Germinal center (tissue), 1 donor: ENCODE data around the gene RTN4R.
"Not testable (repeated sequence)": the region's sequence is repeated elsewhere in the genome, so short reads cannot be mapped to it uniquely, and the experiment has no call there.

Source experiments
- DNase-seq: peaks from one replicate; pipeline ENCODE4 v3.0.0; 2012; ENCODE audit warnings: mixed read lengths, low spot score

The RTN4R gene

DNA sequence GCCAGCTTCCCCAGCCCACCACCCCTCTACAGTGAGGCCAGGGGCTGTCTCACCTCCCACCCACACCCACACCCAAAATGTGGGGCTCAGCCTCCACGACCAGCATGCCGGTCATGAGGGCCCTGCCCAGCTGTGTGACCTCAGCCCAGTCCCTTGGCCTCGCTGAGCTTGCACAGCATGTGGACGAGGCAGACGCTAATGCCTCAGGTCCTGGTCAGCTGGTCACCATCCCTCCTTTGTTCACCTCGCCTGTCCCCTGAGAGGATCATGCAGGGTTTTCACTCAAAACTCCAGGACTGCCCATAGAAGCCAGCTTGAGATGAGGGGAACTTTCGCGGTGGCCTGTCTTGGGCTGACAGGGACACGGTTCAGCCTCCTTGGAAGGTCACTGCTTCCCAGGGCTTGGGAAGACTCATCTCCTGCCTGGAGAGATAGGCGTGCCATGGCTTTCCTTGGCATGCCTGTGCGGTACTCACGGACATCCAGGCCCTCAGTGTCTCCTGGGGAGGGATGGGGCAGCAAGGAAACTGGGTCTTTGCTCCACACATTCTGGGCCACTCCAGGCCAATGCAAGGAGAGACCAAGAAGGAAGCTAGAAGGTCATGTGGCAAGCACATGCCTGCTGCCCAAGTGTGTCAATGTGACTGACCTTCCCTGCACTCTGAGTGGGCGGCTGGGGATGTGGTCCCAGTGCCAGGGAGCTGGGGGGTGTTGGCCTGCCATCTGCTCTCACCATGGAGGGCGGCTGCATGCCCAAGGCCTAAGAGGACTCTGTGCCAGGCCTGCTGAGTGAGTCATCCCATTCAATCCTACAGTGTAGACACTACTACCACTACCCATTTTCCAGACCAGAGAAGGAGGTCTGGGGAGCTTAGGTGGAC, 3.2 kb upstream of the RTN4R start:
- no peak for DNase-seq

DNA sequence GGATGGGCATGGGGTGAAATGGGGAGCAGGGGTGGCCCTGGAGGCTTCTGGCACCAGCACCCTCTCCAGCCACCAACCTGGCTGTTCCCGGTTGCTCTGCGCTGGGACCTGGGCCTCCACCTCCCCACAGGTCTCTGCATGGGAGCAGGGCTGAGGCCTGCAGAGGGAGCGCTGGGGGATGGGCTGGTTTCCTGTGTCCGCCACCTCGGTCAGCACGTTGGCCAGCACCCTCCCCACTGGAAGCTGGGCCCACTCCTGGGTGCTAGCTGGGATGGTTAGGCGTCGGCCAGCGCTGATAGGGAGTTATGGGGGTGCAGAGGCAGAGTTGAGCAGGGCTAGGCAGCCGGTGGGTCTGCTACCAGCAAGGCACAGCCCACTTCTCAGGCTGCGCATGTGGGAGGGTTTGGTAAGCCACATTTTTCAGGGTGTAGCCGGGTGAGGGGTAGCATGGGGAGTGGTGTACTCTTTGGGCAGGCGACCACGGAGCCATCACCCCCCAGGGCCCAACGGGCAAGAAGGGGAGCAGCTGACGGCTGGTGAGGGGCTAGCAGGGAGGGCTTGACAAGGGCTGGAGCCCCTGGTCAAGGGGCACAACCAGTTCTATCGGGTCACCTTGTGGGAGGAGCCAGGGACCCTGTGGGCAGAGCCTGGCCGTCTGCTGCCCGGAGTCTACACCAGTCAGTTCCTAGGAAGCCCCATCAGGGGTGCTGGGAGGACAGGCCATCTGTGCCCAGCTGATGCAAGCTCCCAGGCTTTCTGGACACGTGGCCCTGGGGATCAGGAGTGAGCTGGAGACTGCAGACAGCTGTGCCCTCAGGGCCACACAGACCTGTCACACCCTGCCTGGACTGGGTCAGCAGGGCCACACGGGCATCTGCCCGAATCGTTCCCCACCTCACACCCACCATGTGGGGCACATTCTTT, 2.3 kb upstream of the RTN4R start:
- DNase-seq = not testable (repeated sequence)

DNA sequence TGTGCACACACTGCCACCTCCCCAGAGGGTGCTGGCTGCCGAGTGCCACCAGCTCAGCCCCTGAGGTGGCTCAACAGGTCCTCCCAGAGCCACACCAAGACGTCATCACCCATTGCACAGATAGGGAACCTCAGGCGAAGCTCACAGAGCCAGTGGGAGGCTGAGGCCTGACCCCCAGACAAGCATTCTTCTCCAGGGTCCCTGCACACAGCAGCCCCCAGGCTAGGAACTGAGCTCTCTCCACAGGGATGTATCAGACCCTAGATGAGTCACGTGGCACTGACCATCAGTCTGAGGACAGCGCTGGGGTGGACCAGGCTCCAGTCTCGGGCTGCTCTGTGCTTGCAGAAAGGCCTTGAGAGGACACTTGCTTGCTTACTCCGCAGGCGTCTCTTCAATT, 1.6 kb upstream of the RTN4R start:
- not testable (repeated sequence) for DNase-seq

DNA sequence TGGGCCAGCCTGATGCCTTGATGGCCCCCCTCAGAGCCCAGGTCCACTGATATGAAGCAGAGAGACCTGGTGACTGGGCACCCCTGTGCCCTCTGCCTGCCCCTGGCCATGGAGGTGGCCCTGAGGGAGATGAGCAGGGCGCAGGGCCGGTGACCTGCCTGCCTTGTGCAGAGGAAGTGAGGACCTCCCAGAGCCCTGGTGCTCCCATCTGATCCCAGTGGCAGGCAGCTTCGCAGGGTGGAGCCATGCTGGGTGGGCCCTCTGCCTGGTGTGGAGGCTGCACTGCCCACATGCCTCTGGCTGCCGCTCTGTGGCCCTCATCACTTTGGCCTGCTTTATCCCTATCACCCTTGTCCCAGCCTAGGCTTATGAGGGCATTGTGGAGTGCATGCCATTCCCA, 1.1 kb upstream of the RTN4R start:
- DNase-seq = not testable (repeated sequence)

DNA sequence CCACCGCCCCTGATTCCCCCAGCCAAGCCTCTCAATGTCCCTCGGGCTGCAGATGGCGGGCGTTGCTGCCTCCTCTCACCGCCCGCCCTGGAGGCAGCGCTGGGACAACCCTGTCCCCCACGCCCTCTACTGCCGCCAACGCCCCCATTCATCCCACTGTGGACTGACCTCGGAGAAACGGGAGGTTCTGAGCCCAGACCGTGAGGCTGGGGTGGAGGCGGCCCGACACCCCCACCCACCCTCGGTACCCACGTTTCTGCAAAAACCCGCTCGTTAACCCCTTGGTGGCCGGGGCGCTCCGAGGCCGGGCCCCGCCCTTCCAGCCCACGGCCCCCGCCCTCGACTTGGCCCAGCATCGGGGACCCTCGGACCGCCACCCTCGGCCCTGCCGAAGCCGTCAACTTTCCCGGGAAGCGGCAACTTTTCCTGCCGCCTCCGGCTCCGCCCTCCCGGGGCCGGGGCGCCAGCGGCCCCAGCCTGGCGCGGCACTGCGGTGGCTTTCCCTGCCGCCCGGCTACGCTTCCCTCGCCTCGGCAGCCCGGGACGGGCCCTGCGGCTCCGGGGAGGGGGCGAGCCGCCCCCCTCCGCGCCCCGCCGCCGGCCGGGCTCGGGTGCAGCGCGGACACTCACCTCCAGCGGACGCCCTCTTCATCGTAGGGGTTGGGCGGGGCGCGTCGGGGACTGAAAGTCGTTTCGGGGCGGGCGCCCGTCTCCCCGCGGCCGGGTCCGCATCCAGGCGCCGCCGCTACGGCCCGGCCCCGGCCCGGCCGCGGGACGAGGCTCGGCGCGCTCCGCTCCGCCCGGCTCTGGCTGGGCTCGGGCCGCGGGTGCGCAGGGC, 458 bp downstream of the RTN4R start:
- no peak for DNase-seq

DNA sequence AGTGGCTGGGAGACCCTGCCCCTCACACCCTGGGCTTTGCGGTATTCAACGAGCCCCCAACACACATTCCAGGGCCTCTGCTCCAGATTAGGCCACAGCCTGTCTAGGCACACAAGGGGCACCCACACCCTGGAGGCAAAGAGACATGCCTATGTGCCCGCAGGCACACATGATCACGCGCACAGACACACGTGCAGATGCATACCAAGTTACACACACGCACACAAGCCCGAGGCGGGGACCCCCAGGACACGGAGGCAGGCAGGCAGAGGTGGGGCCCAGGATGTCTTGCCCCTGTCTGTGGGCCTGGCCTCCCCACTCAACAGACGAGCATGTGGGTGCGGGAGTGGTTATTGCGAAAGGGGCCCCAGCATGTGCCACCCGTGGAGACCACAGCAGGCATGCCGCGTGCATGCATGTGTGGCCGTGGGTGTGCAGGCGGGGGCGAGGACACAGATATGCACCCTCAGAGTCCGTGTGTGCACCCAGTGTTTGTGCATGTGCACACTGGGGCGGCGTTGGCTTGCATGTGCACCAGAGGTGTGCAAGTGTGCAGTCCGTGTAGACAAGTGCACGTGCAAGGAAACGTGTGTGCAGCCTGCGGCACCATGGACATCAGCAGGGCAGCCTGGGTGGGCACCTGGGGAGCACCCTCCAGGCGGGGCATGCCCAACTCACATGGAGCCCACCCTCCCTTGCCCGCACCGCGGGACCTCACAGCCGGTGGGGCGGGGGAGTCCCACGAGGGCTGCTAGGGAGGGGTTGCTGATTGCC, 1.3 kb downstream of the RTN4R start:
- DNase-seq = not testable (repeated sequence)

DNA sequence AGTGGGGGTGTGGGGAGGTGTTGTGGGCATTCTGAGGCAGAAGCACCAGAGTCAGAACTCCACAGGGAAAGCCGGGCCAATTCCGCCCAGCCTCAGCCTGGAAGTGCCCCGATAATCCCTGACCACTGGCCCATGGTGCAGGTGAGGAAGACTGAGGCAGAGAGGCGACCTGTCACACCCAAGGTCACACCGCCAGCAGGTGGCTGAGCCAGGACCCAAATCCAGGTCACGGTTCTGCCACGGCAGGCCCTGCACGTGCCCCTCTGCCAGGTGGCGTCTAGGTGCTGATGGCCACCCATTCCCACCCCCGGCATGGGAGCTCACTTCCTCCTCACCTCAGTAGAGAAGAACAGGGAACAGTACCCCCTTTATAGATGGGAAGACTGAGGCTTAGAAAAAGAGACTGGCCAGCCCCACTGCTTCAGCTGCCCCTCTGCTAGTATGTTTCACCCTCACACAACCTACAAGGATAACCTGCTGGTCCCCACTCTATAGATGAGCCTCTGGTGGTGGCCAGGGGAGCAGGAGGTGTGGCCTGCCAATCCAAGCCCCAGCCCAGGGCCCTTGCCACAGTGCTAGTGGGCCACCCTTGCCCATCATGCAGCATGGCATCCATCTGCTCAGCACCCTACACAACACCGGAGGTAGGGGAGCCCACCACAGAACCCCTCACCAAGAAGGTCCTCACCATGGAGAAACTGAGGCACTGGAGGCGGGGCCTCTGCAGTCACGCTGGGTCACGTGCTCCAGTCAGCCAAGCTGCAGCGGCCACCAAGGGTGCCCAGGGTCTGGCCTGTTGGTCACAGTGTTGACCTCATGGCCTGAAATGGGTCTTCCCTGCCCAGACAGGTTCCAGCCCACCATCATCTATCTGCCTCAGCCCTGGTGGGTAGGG, 2.1 kb downstream of the RTN4R start:
- DNase-seq = not testable (repeated sequence)

DNA sequence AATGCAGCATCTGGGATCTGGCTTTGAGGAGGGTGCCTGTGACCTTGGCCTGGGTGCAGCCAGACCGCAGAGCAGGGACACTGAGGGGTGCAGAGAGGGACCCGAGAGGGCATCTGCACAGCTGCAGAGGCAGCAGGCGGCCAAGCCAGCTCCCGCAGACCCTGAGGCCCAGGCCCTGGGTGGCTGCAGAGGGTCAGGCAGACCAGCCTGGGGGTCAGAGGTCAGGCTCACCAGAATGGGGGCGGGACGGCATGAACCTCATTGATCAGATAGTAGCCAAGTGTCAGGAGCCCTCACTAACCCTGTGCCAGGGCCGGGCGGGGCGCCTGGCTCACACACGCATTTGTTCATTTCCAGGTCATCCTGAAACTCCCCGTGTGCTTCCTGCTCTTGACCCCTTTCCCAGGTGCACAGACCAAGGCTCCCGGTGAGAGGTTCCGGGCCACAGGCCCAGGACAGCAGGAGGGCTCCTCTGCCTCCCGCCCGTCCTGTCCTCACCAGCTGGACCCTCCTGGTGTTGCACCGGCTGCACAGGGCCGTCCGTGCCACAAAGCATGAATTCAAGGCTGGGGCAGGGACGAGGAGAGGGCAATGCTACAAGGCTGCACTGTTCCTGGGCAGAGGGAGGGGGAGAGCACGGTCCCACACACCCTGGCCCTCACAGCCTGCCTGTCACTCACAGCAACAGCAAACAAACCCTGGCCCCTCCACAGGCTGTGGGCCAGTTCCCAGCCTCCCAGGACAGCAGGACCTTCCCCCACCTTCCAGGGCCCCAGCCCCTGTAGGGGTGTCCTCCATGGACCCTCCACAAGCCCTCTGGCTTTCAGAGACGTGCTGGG, 3.3 kb downstream of the RTN4R start:
- no peak for DNase-seq

DNA sequence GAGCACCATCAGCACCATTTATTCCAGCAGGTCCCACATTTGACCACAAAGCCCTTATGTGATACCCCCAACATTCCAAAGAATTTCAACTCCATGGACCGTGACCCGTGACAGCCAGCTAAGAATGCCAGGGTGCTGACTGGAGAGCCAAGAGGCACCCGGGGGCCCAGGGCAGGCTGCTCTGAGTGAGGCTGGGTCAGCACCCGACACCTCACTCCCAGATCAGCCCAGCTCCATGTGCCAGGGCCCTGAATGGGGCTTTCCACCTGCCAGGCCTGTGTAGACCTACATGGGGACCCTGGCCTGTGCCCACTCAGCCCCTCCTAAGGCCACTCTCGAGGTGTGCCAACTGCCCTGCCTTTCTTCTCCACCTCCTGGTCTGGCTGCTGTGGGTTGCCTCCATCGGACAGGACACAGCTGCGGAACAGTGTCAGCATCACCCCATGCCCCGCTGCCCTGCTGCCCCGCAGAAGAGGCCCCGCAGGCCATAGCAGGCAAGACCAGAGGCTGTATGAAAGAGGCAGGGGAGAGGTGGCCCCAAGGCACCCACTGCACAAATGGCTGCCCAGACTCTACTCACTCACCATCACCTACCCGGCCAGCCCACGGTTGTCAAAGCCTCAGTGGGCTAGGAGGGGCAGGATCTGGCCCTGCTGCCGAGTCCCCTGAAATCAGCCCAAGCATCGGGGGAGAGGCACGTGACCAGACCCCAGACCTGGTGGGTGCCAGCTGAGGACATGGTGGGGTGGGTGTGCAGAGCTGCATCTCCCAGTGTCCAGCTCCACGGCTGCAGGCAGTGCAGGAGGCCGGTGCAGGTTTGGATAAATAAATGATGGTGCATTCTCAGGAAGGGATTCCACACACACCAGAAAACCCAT, 4.5 kb downstream of the RTN4R start:
- not testable (repeated sequence) for DNase-seq

DNA sequence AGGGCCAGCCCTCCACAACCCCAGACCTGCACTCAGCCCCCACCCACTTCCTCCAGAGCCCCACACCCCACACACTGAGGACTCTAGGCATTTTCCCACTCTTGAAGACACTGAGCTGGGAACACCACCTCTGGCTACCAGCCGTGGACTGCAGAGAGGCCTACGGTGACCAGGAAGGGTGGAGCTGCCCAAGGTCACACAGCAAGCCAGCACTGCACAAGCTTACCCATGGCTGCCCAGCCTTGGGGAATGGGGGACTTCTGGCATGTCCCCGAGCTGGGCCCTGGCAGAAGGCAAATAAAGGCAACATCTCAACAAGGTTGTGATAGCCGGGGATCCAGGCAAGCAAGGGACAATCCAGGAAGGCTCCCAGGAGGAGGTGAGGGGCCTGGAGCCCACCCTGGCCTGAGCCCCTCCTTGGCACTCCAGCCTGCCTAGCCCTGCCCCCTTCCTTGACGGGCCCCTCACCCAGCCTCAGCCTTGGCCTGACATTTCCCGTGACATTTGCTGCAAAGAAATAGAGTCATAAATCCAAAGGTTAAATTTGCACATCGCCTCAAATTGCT, 5.5 kb downstream of the RTN4R start:
- DNase-seq = no peak

DNA sequence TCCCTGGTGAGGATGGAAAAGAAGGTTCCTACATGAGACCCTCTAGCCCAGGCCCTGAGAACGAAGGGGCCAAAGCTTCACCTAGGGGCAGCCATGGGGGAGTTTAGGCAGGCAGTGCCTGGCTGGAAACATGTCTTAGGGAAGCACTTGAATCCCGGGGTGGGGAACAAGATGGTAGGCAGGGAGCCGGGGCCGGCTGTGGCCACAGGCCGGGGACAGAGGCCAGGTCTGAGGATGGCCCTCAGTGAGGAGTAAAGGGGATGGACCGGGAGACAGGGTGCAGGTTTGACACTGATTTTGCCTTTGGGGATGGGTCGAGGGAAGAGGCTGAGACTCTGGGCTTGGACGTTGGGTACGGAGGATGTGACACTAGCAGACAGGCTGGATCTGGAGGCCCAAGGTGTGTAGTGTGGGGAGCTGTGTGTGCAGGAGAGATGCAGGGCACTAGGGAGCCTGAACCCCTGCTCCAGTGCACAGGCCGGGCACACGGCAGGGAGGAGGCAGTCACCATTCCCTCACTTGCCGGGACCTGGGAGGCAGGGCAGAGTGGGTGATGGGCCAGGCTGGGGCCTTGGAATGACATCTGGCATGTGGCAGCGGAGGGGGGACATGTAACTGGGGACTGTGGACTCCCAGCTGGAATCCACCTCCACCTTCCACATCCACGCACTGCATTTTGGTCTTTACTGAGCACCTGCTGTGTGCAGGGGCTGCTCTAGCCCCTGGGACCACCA, 6.1 kb downstream of the RTN4R start:
- no peak for DNase-seq

DNA sequence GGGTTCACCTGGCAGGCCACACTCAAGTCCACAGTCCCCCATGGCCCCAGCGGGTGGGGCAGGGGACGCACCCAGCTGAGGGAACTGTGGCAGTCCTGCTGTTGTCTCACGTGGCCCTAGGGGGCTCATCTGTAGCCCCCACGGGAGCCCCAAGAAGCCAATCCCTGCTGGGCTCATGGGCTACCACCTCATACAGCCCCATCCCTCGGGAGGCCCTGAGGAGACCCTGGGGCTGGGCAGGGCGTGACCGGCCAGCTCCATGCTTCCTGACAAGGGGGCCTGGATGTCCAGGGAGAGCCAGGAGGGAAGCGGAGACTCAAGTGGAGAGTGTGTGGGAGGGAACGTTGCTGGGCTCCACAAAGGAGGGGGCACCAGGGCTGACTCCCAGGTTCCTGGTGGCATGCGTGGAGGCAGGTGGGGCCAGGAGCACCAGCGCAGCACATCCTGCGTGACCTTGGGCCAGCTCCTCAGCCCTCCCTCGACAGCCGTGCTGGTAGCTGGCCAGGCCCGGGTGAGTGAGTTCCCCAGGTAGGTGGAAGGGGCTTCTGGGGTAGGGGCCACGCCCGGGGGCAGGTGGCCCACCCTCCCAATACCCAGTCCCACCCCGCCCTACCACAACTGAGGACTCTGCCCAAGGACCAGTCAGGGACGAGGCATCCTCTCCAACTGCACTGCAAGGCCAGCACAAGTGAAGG, 7.9 kb downstream of the RTN4R start:
- no peak for DNase-seq

DNA sequence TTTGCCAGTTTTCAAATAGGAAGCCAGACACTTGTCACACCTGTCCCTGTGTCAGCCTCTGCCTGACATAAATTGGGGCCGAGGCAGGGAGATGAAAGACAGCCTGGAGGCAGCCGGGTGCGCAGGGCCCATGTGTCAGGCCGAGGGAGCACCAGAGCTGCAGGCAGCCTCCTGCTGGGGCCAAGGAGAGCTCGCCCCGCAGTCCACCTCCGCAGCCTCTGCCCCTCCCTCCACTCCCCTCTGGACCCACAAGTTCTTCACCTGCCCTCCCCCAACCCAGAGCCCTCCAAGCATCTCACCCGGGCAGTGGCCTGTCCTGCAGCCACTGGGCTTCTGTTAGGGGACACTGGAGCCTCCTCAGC, 8.8 kb downstream of the RTN4R start:
- DNase-seq = no peak

DNA sequence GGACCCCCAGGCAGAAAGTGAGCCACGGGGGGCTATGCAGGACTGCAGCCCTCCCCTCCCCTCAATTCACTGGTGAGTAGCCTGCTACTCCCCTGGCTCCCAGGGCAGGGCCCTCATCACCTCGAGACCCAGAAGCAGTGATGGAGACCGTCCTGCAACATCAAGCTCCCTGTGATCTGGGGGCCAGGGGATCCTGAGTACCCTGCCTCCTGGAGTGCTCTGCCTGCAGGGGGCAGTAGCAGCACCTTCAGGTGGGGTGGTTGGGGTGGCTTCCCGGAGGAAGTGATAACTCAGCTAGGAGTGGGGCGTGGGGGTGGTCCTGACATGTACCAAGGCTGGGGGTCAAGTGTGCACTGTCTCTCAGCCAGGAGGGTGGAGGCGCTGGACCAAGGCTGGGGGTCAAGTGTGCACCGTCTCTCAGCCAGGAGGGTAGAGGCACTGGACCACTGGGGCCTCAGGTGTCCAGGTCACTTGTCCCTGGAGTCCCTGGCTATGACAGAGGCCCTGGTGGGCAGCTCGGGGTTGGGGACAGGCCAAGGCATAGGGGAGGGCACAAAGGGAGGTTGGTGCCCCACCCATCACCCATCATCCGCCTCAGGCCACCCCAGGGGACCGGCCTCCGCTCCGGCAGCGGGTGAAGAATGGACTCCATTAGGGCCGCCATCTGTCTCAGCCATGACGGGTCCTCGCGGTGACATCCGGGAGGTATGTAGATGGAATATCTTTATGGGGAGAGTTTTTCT, 9.4 kb downstream of the RTN4R start:
- DNase-seq = peak; percentile 65

DNA sequence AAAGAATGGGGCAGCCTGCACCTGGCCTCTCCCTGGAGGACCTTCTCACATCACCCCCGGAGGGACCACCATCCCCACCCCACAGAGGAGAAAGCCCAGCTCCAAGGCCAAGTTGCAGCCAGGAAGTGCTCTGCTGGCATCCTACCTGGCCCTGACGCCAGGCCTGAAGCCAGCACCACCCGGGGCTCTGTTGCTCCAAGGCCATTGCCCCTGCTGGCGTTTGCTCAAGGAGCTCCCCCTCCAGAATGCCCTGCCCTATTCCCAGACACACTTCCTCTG, 10.2 kb downstream of the RTN4R start:
- no peak for DNase-seq
